ENCODE data around the gene SPTBN4.

SPTBN4 gene

GRCh38 chr19:40565910-40566495 lies 99.2 kb downstream of the SPTBN4 start:
- DNase-seq (ENCODE audit: low spot score) = no peak

GRCh38 chr19:40567040-40567749 lies 100.4 kb downstream of the SPTBN4 start:
- no peak for DNase-seq (ENCODE audit: low spot score)

- DNase-seq (ENCODE audit: low spot score) = peak; percentile 60
Measured at GRCh38 chr19:40567750-40568494, 101.1 kb downstream of the SPTBN4 start.

GRCh38 chr19:40570313-40571004 lies 103.7 kb downstream of the SPTBN4 start:
- DNase-seq (ENCODE audit: low spot score) = peak; percentile 99

- no peak for DNase-seq (ENCODE audit: low spot score)
Measured at GRCh38 chr19:40571005-40571318, 104.2 kb downstream of the SPTBN4 start.

- no peak for DNase-seq (ENCODE audit: low spot score)
Measured at GRCh38 chr19:40571831-40572495, 105.2 kb downstream of the SPTBN4 start.

- DNase-seq (ENCODE audit: low spot score) = no peak
Measured at GRCh38 chr19:40575326-40575725, 108.5 kb downstream of the SPTBN4 start.

- DNase-seq (ENCODE audit: low spot score) = no peak
Measured at GRCh38 chr19:40576151-40576584, 109.4 kb downstream of the SPTBN4 start.

- DNase-seq (ENCODE audit: low spot score) = peak; percentile 97
Measured at GRCh38 chr19:40576585-40577451, 110.0 kb downstream of the SPTBN4 start, which contains the start of gene SHKBP1. TSS of gene SHKBP1 (plus strand) at chr19:40576873. CDS start at chr19:40576900, 27 bp downstream.

- peak; percentile 74 for DNase-seq (ENCODE audit: low spot score)
Measured at GRCh38 chr19:40578442-40578908, 111.7 kb downstream of the SPTBN4 start.

- no peak for DNase-seq (ENCODE audit: low spot score)
Measured at GRCh38 chr19:40580619-40581018, 113.8 kb downstream of the SPTBN4 start.

GRCh38 chr19:40581531-40581930 lies 114.7 kb downstream of the SPTBN4 start:
- no peak for DNase-seq (ENCODE audit: low spot score)

- DNase-seq (ENCODE audit: low spot score) = no peak
Measured at GRCh38 chr19:40582467-40582866, 115.7 kb downstream of the SPTBN4 start.

GRCh38 chr19:40583283-40583682 lies 116.5 kb downstream of the SPTBN4 start:
- no peak for DNase-seq (ENCODE audit: low spot score)

GRCh38 chr19:40584007-40584406 lies 117.2 kb downstream of the SPTBN4 start:
- no peak for DNase-seq (ENCODE audit: low spot score)

GRCh38 chr19:40585241-40585981 lies 118.6 kb downstream of the SPTBN4 start:
- DNase-seq (ENCODE audit: low spot score) = no peak

- no peak for DNase-seq (ENCODE audit: low spot score)
Measured at GRCh38 chr19:40585982-40586422, 119.2 kb downstream of the SPTBN4 start.

GRCh38 chr19:40586611-40587010 lies 119.8 kb downstream of the SPTBN4 start:
- no peak for DNase-seq (ENCODE audit: low spot score)

- DNase-seq (ENCODE audit: low spot score) = no peak
Measured at GRCh38 chr19:40588110-40588854, 121.5 kb downstream of the SPTBN4 start.

Data from iPS-NIHi11 (cell line).